SJCRH30 (cell line): ENCODE results near the gene CDH4. TPM values are rescaled to one million over a fixed set of nuclear protein-coding genes. Genes with fewer than 3 reads are reported as not detected.

Source experiments
- DNase-seq, 2 experiments: peaks; one replicate each; pipeline ENCODE4 v3.0.0-alpha.2; 2015 to 2020
- H3K27ac ChIP-seq: fragments of 250-450 bp; sonication (Bioruptor Pico); 2 replicates; pipeline ENCODE4 v1.5.1; 2020; ENCODE audit warnings: mild to moderate bottlenecking, moderate library complexity
- H3K27me3 ChIP-seq: fragments of 250-450 bp; sonication (Bioruptor Pico); 2 replicates; pipeline ENCODE4 v1.5.1; 2020; ENCODE audit warnings: mild to moderate bottlenecking, moderate library complexity
- H3K36me3 ChIP-seq: fragments of 250-450 bp; sonication (Bioruptor Pico); 2 replicates; pipeline ENCODE4 v1.5.1; 2020; ENCODE audit warnings: mild to moderate bottlenecking, moderate library complexity
- H3K4me1 ChIP-seq: fragments of 250-450 bp; sonication (Bioruptor Pico); 2 replicates; pipeline ENCODE4 v1.5.1; 2020; ENCODE audit warnings: mild to moderate bottlenecking, moderate library complexity
- H3K4me3 ChIP-seq: fragments of 250-450 bp; sonication (Bioruptor Pico); 2 replicates; pipeline ENCODE4 v1.5.1; 2020; ENCODE audit warnings: mild to moderate bottlenecking, moderate library complexity
- H3K9me3 ChIP-seq: fragments of 250-450 bp; sonication (Bioruptor Pico); replicated peaks from 2 replicates; pipeline ENCODE4 v1.5.1; 2020; ENCODE audit warnings: mild to moderate bottlenecking, moderate library complexity
- total RNA-seq: library from RNA; depleted of rRNA; stranded (reverse); fragments of >200 nt; shearing (Covaris generic); gene quantifications from 2 replicates; pipeline ENCODE4 v1.2.3, GENCODE V29; 2014

The CDH4 gene
- total RNA-seq, 1 experiment from 2014 or later, result 0.06 TPM

- no peaks in the 10 kb centered on the region; the same call in 1 of the 2 replicates for H3K27me3 ChIP-seq
- no peaks in the 10 kb centered on the region for H3K4me1 ChIP-seq
- no peak overlapping the region for H3K4me3 ChIP-seq
- no peak for DNase-seq
- no peak overlapping the region for H3K27ac ChIP-seq
- H3K9me3 ChIP-seq, result 0 out of 2 replicates have a peak, but pooled peaks cover 3% of the 10 kb centered on the region
- H3K36me3 ChIP-seq, result no peaks in the 10 kb centered on the region
Observed at GRCh38 chr20:61285152-61285645, 33.1 kb downstream of the CDH4 start.

GRCh38 chr20:61285691-61286090 lies 33.6 kb downstream of the CDH4 start:
- Histone ChIP-seq H3K4me1 (no peaks in the 10 kb centered on the region), H3K9me3 (0 out of 2 replicates have a peak, but pooled peaks cover 3% of the 10 kb centered on the region), H3K27ac (no peak overlapping the region), H3K36me3 (no peaks in the 10 kb centered on the region), H3K27me3 (no peaks in the 10 kb centered on the region; the same call in 1 of the 2 replicates), H3K4me3 (no peak overlapping the region)
- no peak for DNase-seq

- no peak overlapping the region for H3K4me3 ChIP-seq
- H3K9me3 ChIP-seq, result no peaks in the 10 kb centered on the region
- DNase-seq, result no peak
- no peaks in the 10 kb centered on the region for H3K36me3 ChIP-seq
- no peaks in the 10 kb centered on the region for H3K4me1 ChIP-seq
- H3K27ac ChIP-seq, result no peak overlapping the region
- H3K27me3 ChIP-seq, result no peaks in the 10 kb centered on the region; the same call in 1 of the 2 replicates
Observed at GRCh38 chr20:61287583-61288275, 35.7 kb downstream of the CDH4 start.

- Histone ChIP-seq H3K4me3 (no peak overlapping the region), H3K4me1 (no peaks in the 10 kb centered on the region), H3K36me3 (no peaks in the 10 kb centered on the region), H3K27me3 (peaks cover 4% of the 10 kb centered on the region), H3K27ac (no peak overlapping the region), H3K9me3 (no peaks in the 10 kb centered on the region)
- no peak for DNase-seq
Observed at GRCh38 chr20:61288331-61288784, 36.3 kb downstream of the CDH4 start.

- no peaks in the 10 kb centered on the region for H3K36me3 ChIP-seq
- H3K4me1 ChIP-seq, result no peaks in the 10 kb centered on the region
- H3K27me3 ChIP-seq, result peaks cover 4% of the 10 kb centered on the region
- no peaks in the 10 kb centered on the region for H3K9me3 ChIP-seq
- no peak overlapping the region for H3K4me3 ChIP-seq
- no peak for DNase-seq
- H3K27ac ChIP-seq, result no peak overlapping the region; the same call in 1 of the 2 replicates
Observed at GRCh38 chr20:61289166-61289565, 37.1 kb downstream of the CDH4 start.

- peaks cover 4% of the 10 kb centered on the region for H3K27me3 ChIP-seq
Observed at GRCh38 chr20:61290721-61291120, 38.7 kb downstream of the CDH4 start.

GRCh38 chr20:61291166-61291829 lies 39.2 kb downstream of the CDH4 start:
- Histone ChIP-seq H3K27me3 (peaks cover 4% of the 10 kb centered on the region), H3K9me3 (no peaks in the 10 kb centered on the region)

More at GRCh38 chr20:61290721-61291120, 38.7 kb downstream of the CDH4 start:
- Histone ChIP-seq H3K27ac (no peak overlapping the region), H3K4me1 (0 out of 2 replicates have a peak, but pooled peaks cover 2% of the 10 kb centered on the region), H3K9me3 (no peaks in the 10 kb centered on the region), H3K4me3 (no peak overlapping the region), H3K36me3 (no peaks in the 10 kb centered on the region)
- DNase-seq, result no peak

GRCh38 chr20:61292391-61292790 lies 40.3 kb downstream of the CDH4 start:
- H3K4me1 ChIP-seq, result 0 out of 2 replicates have a peak, but pooled peaks cover 5% of the 10 kb centered on the region
- peaks cover 4% of the 10 kb centered on the region; the same call in 1 of the 2 replicates for H3K27me3 ChIP-seq
- H3K36me3 ChIP-seq, result no peaks in the 10 kb centered on the region
- H3K27ac ChIP-seq, result no peak overlapping the region
- no peak for DNase-seq
- no peaks in the 10 kb centered on the region for H3K9me3 ChIP-seq
- H3K4me3 ChIP-seq, result no peak overlapping the region

More at GRCh38 chr20:61291166-61291829, 39.2 kb downstream of the CDH4 start:
- H3K27ac ChIP-seq, result no peak overlapping the region
- no peaks in the 10 kb centered on the region for H3K36me3 ChIP-seq
- no peak overlapping the region for H3K4me3 ChIP-seq
- H3K4me1 ChIP-seq, result 0 out of 2 replicates have a peak, but pooled peaks cover 5% of the 10 kb centered on the region
- DNase-seq, result no peak

- Histone ChIP-seq H3K4me3 (no peak overlapping the region), H3K4me1 (0 out of 2 replicates have a peak, but pooled peaks cover 5% of the 10 kb centered on the region), H3K9me3 (no peaks in the 10 kb centered on the region), H3K27me3 (peaks cover 4% of the 10 kb centered on the region; the same call in 1 of the 2 replicates), H3K27ac (no peak overlapping the region), H3K36me3 (no peaks in the 10 kb centered on the region)
- DNase-seq, result no peak
Observed at GRCh38 chr20:61292821-61293612, 41.0 kb downstream of the CDH4 start.

GRCh38 chr20:61293951-61294350 lies 41.9 kb downstream of the CDH4 start:
- Histone ChIP-seq H3K9me3 (no peaks in the 10 kb centered on the region), H3K27ac (no peak overlapping the region), H3K4me1 (0 out of 2 replicates have a peak, but pooled peaks cover 5% of the 10 kb centered on the region), H3K27me3 (peaks cover 4% of the 10 kb centered on the region; the same call in 1 of the 2 replicates), H3K4me3 (no peak overlapping the region), H3K36me3 (no peaks in the 10 kb centered on the region)
- DNase-seq, result no peak

GRCh38 chr20:61295249-61295648 lies 43.2 kb downstream of the CDH4 start:
- Histone ChIP-seq H3K36me3 (no peaks in the 10 kb centered on the region), H3K27ac (no peak overlapping the region), H3K4me3 (no peak overlapping the region), H3K27me3 (peaks cover 4% of the 10 kb centered on the region), H3K9me3 (no peaks in the 10 kb centered on the region), H3K4me1 (0 out of 2 replicates have a peak, but pooled peaks cover 5% of the 10 kb centered on the region)
- DNase-seq, result peak in 1 of 2 experiments; percentile 13

- H3K27ac ChIP-seq, result no peak overlapping the region
- no peaks in the 10 kb centered on the region for H3K9me3 ChIP-seq
- no peak overlapping the region for H3K4me3 ChIP-seq
- H3K4me1 ChIP-seq, result 0 out of 2 replicates have a peak, but pooled peaks cover 5% of the 10 kb centered on the region
- H3K36me3 ChIP-seq, result no peaks in the 10 kb centered on the region
- DNase-seq, result peak; percentile 50 to 58
- H3K27me3 ChIP-seq, result peaks cover 9% of the 10 kb centered on the region
Observed at GRCh38 chr20:61295682-61296628, 43.9 kb downstream of the CDH4 start.

GRCh38 chr20:61296629-61297019 lies 44.6 kb downstream of the CDH4 start:
- DNase-seq, result no peak
- H3K9me3 ChIP-seq, result no peaks in the 10 kb centered on the region
- H3K4me3 ChIP-seq, result no peak overlapping the region
- no peaks in the 10 kb centered on the region for H3K36me3 ChIP-seq
- 0 out of 2 replicates have a peak, but pooled peaks cover 5% of the 10 kb centered on the region for H3K4me1 ChIP-seq
- peaks cover 15% of the 10 kb centered on the region for H3K27me3 ChIP-seq
- H3K27ac ChIP-seq, result no peak overlapping the region
